Measurements from ENCODE around the gene NUMA1.

Gene NUMA1

GRCh38 chr11:72037554-72038311 lies 42.6 kb downstream of the NUMA1 start:
- TF ChIP-seq POLR2A (IDR thresholded peaks at IDR 0.05; ENCODE audit: low read length): no peak
- TF ChIP-seq GATA1 (IDR thresholded peaks at IDR 0.05; ENCODE audit: low read depth, low read length): no peak
- DNase-seq: no peak

- no peak for DNase-seq
- TF ChIP-seq POLR2A (IDR thresholded peaks at IDR 0.05; ENCODE audit: low read length): no peak
- no peak for TF ChIP-seq GATA1 (IDR thresholded peaks at IDR 0.05; ENCODE audit: low read depth, low read length)
These were observed 43.7 kb downstream of the NUMA1 start for GRCh38 chr11:72036687-72037086.

GRCh38 chr11:72030472-72031045 lies 49.8 kb downstream of the NUMA1 start:
- DNase-seq: no peak
- TF ChIP-seq POLR2A (IDR thresholded peaks at IDR 0.05; ENCODE audit: low read length): no peak
- TF ChIP-seq GATA1 (IDR thresholded peaks at IDR 0.05; ENCODE audit: low read depth, low read length): no peak

GRCh38 chr11:72026090-72026489 lies 54.3 kb downstream of the NUMA1 start:
- TF ChIP-seq GATA1 (IDR thresholded peaks at IDR 0.05; ENCODE audit: low read depth, low read length) (no peak), POLR2A (IDR thresholded peaks at IDR 0.05; ENCODE audit: low read length) (no peak)
- no peak for DNase-seq

GRCh38 chr11:72024069-72024754 lies 56.1 kb downstream of the NUMA1 start:
- DNase-seq: no peak
- TF ChIP-seq POLR2A (IDR thresholded peaks at IDR 0.05; ENCODE audit: low read length) (no peak), GATA1 (IDR thresholded peaks at IDR 0.05; ENCODE audit: low read depth, low read length) (no peak)

GRCh38 chr11:72023335-72023734 lies 57.0 kb downstream of the NUMA1 start:
- TF ChIP-seq GATA1 (IDR thresholded peaks at IDR 0.05; ENCODE audit: low read depth, low read length): no peak
- no peak for TF ChIP-seq POLR2A (IDR thresholded peaks at IDR 0.05; ENCODE audit: low read length)
- DNase-seq: no peak

- no peak for DNase-seq
- TF ChIP-seq POLR2A (IDR thresholded peaks at IDR 0.05; ENCODE audit: low read length) (no peak), GATA1 (IDR thresholded peaks at IDR 0.05; ENCODE audit: low read depth, low read length) (no peak)
These were observed 62.2 kb downstream of the NUMA1 start for GRCh38 chr11:72018171-72018570.

GRCh38 chr11:72015511-72016061 lies 64.8 kb downstream of the NUMA1 start:
- peak; percentile 42 to 57 for DNase-seq
- TF ChIP-seq GATA1 (IDR thresholded peaks at IDR 0.05; ENCODE audit: low read depth, low read length) (no peak), POLR2A (IDR thresholded peaks at IDR 0.05; ENCODE audit: low read length) (no peak)

GRCh38 chr11:72014761-72015320 lies 65.5 kb downstream of the NUMA1 start:
- TF ChIP-seq GATA1 (IDR thresholded peaks at IDR 0.05; ENCODE audit: low read depth, low read length) (no peak), POLR2A (IDR thresholded peaks at IDR 0.05; ENCODE audit: low read length) (no peak)
- no peak for DNase-seq

- no peak for DNase-seq
- TF ChIP-seq GATA1 (IDR thresholded peaks at IDR 0.05; ENCODE audit: low read depth, low read length): no peak
- no peak for TF ChIP-seq POLR2A (IDR thresholded peaks at IDR 0.05; ENCODE audit: low read length)
These were observed 66.3 kb downstream of the NUMA1 start for GRCh38 chr11:72013765-72014711.

- no peak for DNase-seq
- TF ChIP-seq POLR2A (IDR thresholded peaks at IDR 0.05; ENCODE audit: low read length): no peak
- TF ChIP-seq GATA1 (IDR thresholded peaks at IDR 0.05; ENCODE audit: low read depth, low read length): no peak
These were observed 67.2 kb downstream of the NUMA1 start for GRCh38 chr11:72012897-72013721.

- DNase-seq: no peak
- no peak for TF ChIP-seq POLR2A (IDR thresholded peaks at IDR 0.05; ENCODE audit: low read length)
- TF ChIP-seq GATA1 (IDR thresholded peaks at IDR 0.05; ENCODE audit: low read depth, low read length): no peak
These were observed 68.2 kb downstream of the NUMA1 start for GRCh38 chr11:72012091-72012630.
